ENCODE data around the gene DCPS.
"Not testable (repeated sequence)": the region's sequence is repeated elsewhere in the genome, so short reads cannot be mapped to it uniquely, and the experiment has no call there.

DCPS gene

DNA sequence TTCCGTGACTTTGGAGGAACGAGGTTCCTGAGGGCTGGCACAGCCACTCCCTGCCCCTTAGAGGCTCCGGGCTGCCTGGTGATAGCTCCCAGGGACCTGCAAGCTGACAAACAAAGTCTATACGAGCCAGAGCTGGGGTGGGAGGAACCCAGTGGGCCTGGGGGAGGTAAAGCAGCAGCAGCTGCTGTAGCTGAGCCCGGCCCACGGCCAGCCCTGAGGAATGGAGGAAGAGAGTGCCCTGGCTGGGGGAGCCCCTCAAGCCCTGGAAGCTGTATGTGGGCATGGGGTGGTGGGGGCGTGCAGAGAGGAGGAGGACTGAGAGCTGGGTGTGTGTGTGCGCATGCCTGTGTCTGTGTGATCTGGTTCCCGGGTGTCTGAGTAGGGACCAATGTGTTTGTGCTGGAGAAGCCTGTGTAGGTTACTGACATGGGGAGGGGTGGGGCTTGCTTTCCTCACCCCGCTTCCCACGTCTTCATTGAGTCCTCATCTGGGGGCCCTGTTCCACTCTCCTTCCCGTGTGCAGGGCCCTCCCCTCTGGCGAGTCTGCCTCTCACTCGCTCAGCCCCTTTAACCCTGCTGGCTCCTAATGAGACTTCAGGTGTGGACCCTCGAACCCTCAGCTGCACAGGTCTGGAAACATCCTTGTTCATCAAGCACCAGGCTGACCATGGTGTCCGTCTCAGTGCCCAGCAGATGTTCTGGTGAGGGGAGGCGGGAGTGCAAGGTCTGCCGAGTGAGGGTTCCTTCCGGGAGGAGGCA is 62.4 kb downstream of the DCPS start:
- no peak overlapping the region for H3K4me3 ChIP-seq (ENCODE audit: low read length)
- no peaks in the 10 kb centered on the region for H3K27me3 ChIP-seq (ENCODE audit: insufficient read depth, low read length)
- H2AFZ ChIP-seq (ENCODE audit: low read depth, low read length) = no peak overlapping the region
- peaks cover 6% of the 10 kb centered on the region for H3K4me1 ChIP-seq (ENCODE audit: insufficient read depth, low read length)
- H3K9me3 ChIP-seq (ENCODE audit: low read length) = no peaks in the 10 kb centered on the region
- H3K36me3 ChIP-seq (ENCODE audit: insufficient read depth, low read length) = no peaks in the 10 kb centered on the region

DNA sequence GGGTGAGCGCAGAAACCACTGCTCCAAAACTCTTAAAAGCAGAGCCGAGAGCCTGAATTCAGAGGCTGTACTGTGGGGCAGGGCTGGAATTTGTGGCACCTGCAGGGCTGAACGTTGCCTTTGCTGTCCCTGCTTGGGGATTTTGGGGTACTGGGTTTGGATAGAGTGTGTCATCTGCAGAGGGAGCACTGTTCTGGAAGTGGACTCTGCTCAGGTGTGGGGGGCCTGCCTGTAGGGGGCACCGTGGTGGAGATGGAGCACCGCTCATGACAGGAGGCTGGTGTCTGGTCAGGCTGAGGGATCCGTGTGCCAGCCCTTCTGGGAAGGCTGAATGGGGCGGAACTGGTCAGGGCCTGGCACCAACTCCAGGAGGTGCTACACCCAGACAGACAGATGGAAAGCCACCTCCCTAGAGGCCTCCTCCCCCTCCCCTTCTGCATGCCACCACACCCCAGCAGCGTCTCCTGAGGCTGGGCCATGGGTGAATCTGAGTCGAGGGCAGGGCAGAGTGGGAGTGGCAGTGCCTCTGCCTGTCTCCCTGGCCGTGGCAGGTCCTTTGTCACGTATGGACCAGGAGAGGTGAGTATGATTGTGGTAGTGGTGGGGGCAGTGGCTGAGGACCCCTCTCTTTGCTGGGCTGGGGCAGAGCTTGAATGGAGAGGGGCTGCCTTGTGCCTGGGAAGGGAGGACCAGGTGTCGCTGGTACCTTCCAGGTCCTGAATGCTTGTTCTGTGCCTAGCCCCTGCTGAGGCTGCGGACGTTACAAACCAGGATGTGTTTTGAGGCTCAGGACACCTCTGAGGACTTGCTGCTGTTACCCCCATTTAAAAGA is 63.2 kb downstream of the DCPS start:
- H3K4me1 ChIP-seq (ENCODE audit: insufficient read depth, low read length); H3K4me3 ChIP-seq (ENCODE audit: low read length); H3K9me3 ChIP-seq (ENCODE audit: low read length); H3K27me3 ChIP-seq (ENCODE audit: insufficient read depth, low read length); H3K36me3 ChIP-seq (ENCODE audit: insufficient read depth, low read length); H2AFZ ChIP-seq (ENCODE audit: low read depth, low read length): not testable (repeated sequence)

- H3K36me3 ChIP-seq (ENCODE audit: insufficient read depth, low read length); H3K4me1 ChIP-seq (ENCODE audit: insufficient read depth, low read length); H3K27me3 ChIP-seq (ENCODE audit: insufficient read depth, low read length); H2AFZ ChIP-seq (ENCODE audit: low read depth, low read length); H3K4me3 ChIP-seq (ENCODE audit: low read length); H3K9me3 ChIP-seq (ENCODE audit: low read length): not testable (repeated sequence)
These were observed 63.9 kb downstream of the DCPS start for GRCh38 chr11:126367806-126368205.

GRCh38 chr11:126368336-126369119 is 64.7 kb downstream of the DCPS start:
- H3K9me3 ChIP-seq (ENCODE audit: low read length); H2AFZ ChIP-seq (ENCODE audit: low read depth, low read length); H3K4me3 ChIP-seq (ENCODE audit: low read length); H3K4me1 ChIP-seq (ENCODE audit: insufficient read depth, low read length); H3K36me3 ChIP-seq (ENCODE audit: insufficient read depth, low read length); H3K27me3 ChIP-seq (ENCODE audit: insufficient read depth, low read length): not testable (repeated sequence)

GRCh38 chr11:126370016-126370415 is 66.2 kb downstream of the DCPS start:
- H3K36me3 ChIP-seq (ENCODE audit: insufficient read depth, low read length) = no peaks in the 10 kb centered on the region
- no peaks in the 10 kb centered on the region for H3K4me1 ChIP-seq (ENCODE audit: insufficient read depth, low read length)
- H3K27me3 ChIP-seq (ENCODE audit: insufficient read depth, low read length) = no peaks in the 10 kb centered on the region
- H2AFZ ChIP-seq (ENCODE audit: low read depth, low read length) = no peak overlapping the region
- H3K9me3 ChIP-seq (ENCODE audit: low read length) = no peaks in the 10 kb centered on the region
- no peak overlapping the region for H3K4me3 ChIP-seq (ENCODE audit: low read length)

- Histone ChIP-seq H2AFZ (ENCODE audit: low read depth, low read length) (no peak overlapping the region), H3K27me3 (ENCODE audit: insufficient read depth, low read length) (no peaks in the 10 kb centered on the region), H3K9me3 (ENCODE audit: low read length) (no peaks in the 10 kb centered on the region), H3K36me3 (ENCODE audit: insufficient read depth, low read length) (no peaks in the 10 kb centered on the region), H3K4me3 (ENCODE audit: low read length) (no peak overlapping the region), H3K4me1 (ENCODE audit: insufficient read depth, low read length) (no peaks in the 10 kb centered on the region)
These were observed 67.7 kb downstream of the DCPS start for GRCh38 chr11:126371595-126371994.

DNA sequence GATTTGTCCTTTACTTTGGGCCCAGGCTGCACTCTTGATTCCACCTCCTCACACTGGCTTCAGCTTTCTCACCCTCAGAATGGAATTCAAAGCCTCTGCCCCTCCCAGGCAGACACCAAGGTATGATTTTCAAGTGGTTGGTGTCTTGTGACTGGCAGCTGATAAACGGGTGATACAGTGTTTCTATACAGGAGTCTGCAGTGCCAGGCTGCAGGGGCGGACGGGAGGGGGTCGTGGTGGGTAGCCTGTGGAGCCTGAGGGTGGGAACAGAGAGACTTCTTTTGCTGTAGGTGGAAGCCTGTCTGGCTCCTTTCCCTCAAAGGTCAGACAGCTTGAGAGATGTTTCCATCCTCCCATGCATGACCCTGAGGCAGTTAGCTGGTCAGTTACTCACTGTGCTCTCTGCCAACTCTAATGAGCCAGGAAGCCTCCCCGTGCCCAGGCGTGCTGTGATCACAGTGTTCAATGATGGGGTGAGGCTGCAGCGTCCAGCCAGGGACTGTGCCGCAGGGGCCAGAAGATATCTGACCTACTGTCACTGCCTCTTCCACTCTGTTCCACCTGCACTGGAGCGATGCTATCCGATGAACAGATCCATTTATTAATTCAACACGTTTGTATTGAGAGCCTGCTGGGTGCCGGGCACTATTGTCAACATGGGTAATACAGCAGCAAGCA is 69.7 kb downstream of the DCPS start:
- H3K4me1 ChIP-seq (ENCODE audit: insufficient read depth, low read length); H3K4me3 ChIP-seq (ENCODE audit: low read length); H3K9me3 ChIP-seq (ENCODE audit: low read length); H3K27me3 ChIP-seq (ENCODE audit: insufficient read depth, low read length); H2AFZ ChIP-seq (ENCODE audit: low read depth, low read length); H3K36me3 ChIP-seq (ENCODE audit: insufficient read depth, low read length): not testable (repeated sequence)

DNA sequence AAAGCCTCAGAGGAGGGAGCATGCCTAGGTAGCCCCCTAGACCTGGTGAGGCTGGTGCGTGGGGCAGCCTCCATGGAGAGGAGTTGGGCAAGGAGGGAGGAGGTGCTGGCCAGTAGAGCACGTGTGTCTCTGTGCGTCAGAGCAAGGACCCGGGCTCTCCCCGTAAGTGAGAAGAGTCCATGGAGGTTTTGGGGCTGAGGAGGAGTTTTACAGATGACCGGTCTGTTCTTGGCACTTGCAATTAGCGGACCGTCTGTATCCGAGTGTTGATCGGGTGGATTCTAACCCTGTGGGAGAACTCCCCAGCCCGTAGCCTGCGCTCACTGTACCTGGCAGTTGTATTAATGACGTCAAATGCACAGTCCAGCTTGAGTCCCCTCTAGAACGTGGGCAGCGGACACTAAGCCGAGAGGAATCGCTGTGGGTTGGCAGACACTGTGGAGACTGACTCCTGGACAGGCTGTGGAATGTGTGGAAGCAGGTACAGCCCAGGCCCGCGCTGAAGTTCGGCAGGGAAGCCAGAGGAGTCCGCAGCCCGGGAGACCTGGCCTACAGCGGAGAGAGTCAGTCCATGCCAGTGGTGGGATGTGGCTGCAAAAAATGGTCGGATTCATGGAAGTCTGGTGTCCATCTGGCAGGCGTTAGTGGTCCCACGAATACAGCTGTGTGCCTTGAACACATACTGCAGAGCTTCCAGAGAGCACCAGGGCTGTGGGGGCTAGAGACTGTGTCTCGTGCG is 70.9 kb downstream of the DCPS start:
- H3K4me1 ChIP-seq (ENCODE audit: insufficient read depth, low read length); H3K9me3 ChIP-seq (ENCODE audit: low read length); H3K4me3 ChIP-seq (ENCODE audit: low read length); H3K36me3 ChIP-seq (ENCODE audit: insufficient read depth, low read length); H3K27me3 ChIP-seq (ENCODE audit: insufficient read depth, low read length); H2AFZ ChIP-seq (ENCODE audit: low read depth, low read length): not testable (repeated sequence)

GRCh38 chr11:126375726-126376125 is 71.9 kb downstream of the DCPS start:
- no peaks in the 10 kb centered on the region for H3K9me3 ChIP-seq (ENCODE audit: low read length)
- no peak overlapping the region for H2AFZ ChIP-seq (ENCODE audit: low read depth, low read length)
- no peaks in the 10 kb centered on the region for H3K27me3 ChIP-seq (ENCODE audit: insufficient read depth, low read length)
- H3K4me3 ChIP-seq (ENCODE audit: low read length) = no peak overlapping the region
- no peaks in the 10 kb centered on the region for H3K4me1 ChIP-seq (ENCODE audit: insufficient read depth, low read length)
- no peaks in the 10 kb centered on the region for H3K36me3 ChIP-seq (ENCODE audit: insufficient read depth, low read length)

DNA sequence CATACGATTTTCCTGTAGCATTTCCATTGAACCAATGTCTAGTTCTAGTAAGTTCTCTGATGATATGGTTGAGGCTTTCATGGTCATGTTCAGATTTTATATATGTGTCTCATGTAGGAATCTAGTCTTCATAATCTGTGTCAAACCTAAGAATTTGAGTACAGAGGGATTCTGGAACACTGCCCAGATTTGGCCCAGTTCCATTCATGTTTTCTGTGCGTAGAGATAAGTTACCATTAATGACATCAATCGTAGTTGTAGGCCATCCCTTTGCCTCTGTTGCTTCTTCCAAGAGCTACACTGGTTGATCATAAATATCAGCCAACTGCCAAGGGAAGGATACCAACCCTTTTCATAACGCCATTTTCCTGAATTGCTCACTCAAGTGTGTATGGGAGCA is 74.9 kb downstream of the DCPS start:
- H3K36me3 ChIP-seq (ENCODE audit: insufficient read depth, low read length) = no peaks in the 10 kb centered on the region
- no peak overlapping the region for H2AFZ ChIP-seq (ENCODE audit: low read depth, low read length)

GRCh38 chr11:126380909-126381308 is 77.0 kb downstream of the DCPS start:
- no peaks in the 10 kb centered on the region for H3K36me3 ChIP-seq (ENCODE audit: insufficient read depth, low read length)
- no peaks in the 10 kb centered on the region for H3K9me3 ChIP-seq (ENCODE audit: low read length)
- no peaks in the 10 kb centered on the region for H3K4me1 ChIP-seq (ENCODE audit: insufficient read depth, low read length)
- no peak overlapping the region for H2AFZ ChIP-seq (ENCODE audit: low read depth, low read length)
- no peaks in the 10 kb centered on the region for H3K27me3 ChIP-seq (ENCODE audit: insufficient read depth, low read length)
- H3K4me3 ChIP-seq (ENCODE audit: low read length) = no peak overlapping the region

More for the DNA sequence above, 74.9 kb downstream of the DCPS start:
- Histone ChIP-seq H3K27me3 (ENCODE audit: insufficient read depth, low read length) (no peaks in the 10 kb centered on the region), H3K4me3 (ENCODE audit: low read length) (no peak overlapping the region), H3K4me1 (ENCODE audit: insufficient read depth, low read length) (no peaks in the 10 kb centered on the region), H3K9me3 (ENCODE audit: low read length) (no peaks in the 10 kb centered on the region)

DNA sequence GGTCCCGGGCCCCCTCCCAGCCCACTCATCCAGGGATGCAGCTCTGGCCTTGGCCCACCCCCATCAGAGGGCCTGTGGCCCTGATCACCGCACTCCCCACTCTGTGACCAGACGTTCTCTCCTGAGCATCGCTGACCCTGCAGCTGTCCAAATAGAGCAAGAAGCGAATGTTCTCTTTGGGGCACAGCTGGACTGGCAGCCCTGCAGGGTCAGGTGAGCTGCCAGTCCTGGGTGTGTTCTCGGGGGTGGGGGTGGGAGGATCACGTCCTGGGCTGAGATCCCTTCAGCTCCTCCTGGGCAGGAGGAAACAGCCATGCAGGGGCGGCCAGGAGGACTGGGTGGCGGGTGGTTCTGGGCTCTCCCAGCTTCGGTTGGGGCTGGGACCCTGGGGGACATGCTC is 78.1 kb downstream of the DCPS start:
- not testable (repeated sequence) for H2AFZ ChIP-seq (ENCODE audit: low read depth, low read length); H3K27me3 ChIP-seq (ENCODE audit: insufficient read depth, low read length); H3K4me1 ChIP-seq (ENCODE audit: insufficient read depth, low read length); H3K9me3 ChIP-seq (ENCODE audit: low read length); H3K4me3 ChIP-seq (ENCODE audit: low read length); H3K36me3 ChIP-seq (ENCODE audit: insufficient read depth, low read length)
